Breast epithelium (tissue), 4 donors: Measurements from ENCODE around the gene TMPRSS15. TPM values are rescaled to one million over a fixed set of nuclear protein-coding genes. Genes with fewer than 3 reads are reported as not detected.

ENCODE experiments used
- DNase-seq, 2 donors: peaks; one replicate each; pipeline ENCODE4 v3.0.0-alpha.2; 2019; ENCODE audit warnings: low spot score in 2 of 2
- H3K27ac ChIP-seq, 2 donors: fragments of 200-600 bp; sonication (generic) in 1 of 2; one replicate each; pipeline ENCODE4 v1.5.1; 2016 to 2019; ENCODE audit warnings: mild to moderate bottlenecking in 1 of 2
- H3K27me3 ChIP-seq, 2 donors: fragments of 200-600 bp; sonication (generic) in 1 of 2; one replicate each; pipeline versions ENCODE4 v1.5.1 to v1.6.0; 2017 to 2019; ENCODE audit warnings: control low read depth in 1 of 2, mild to moderate bottlenecking in 1 of 2
- H3K36me3 ChIP-seq: fragments of 200-600 bp; one replicate; pipeline ENCODE4 v1.5.1; 2019
- H3K4me1 ChIP-seq, 2 donors: fragments of 200-600 bp; sonication (generic); one replicate each; pipeline ENCODE4 v1.5.1; 2016 to 2019; ENCODE audit warnings: control low read depth in 1 of 2
- H3K4me3 ChIP-seq, 3 donors: fragments of 200-600 bp; sonication (generic); 1 replicate in 2 of 3; 2 replicates in 1 of 3; pipeline ENCODE4 v1.5.1; 2016 to 2019; ENCODE audit warnings: mild to moderate bottlenecking in 3 of 3, moderate library complexity in 2 of 3
- H3K9me3 ChIP-seq, 2 donors: fragments of 200-600 bp; sonication (generic) in 1 of 2; one replicate each; pipeline ENCODE4 v1.5.1; 2016 to 2019; ENCODE audit warnings: control low read depth in 1 of 2
- CTCF ChIP-seq, 3 donors: fragments of 450-650 bp; IDR thresholded peaks; one replicate each; pipeline ENCODE4 v1.5.1; 2016 to 2017; ENCODE audit warnings: antibody characterized with exemption in 3 of 3, mild to moderate bottlenecking in 3 of 3, moderate library complexity in 3 of 3
- POLR2A ChIP-seq: fragments of 450-650 bp; IDR thresholded peaks from one replicate; pipeline ENCODE4 v1.6.1; 2016; ENCODE audit warnings: antibody characterized with exemption, mild to moderate bottlenecking, moderate library complexity
- POLR2AphosphoS5 ChIP-seq, 3 donors: sonication (generic); formaldehyde crosslinking; IDR thresholded peaks; one replicate each; pipeline ENCODE4 v1.6.1; 2017; ENCODE audit warnings: antibody characterized with exemption in 3 of 3
- intact Hi-C: fragments of 100-400 bp; cut with DNase I; formaldehyde crosslinking; loops from one replicate; pipeline ENCODE4 v1.15.1; 2023; ENCODE audit warnings: low total_unique reads
- total RNA-seq, 3 donors: library from RNA; depleted of rRNA; stranded (reverse); fragments of >200 nt; gene quantifications; one replicate each; pipeline ENCODE4 v1.1.0, GENCODE V29; 2016

Gene TMPRSS15
- total RNA-seq, 3 donors from 2014 or later: not detected

DNA sequence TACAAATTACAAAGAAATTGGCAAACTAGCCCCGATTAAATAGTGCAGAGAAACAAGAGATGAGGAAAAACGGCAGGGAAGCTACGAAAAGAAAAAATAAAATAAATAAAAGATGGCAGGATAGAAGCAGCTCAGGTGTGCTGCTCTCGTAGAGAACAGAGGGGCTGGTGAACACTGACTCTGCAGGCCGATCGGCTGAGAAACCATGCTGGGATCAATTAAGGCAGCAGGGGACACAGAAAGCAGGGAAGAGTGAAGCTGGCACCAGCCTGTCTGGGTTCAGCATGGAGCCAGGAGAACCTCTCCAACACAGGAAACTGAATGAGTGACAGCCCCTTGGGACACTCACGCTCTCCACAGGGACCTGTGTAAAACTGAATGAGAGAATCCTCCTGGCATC, 39.5 kb upstream of the TMPRSS15 start:
- Histone ChIP-seq H3K27me3 (no peaks in the 10 kb centered on the region), H3K36me3 (no peaks in the 10 kb centered on the region), H3K4me3 (no peak overlapping the region), H3K27ac (no peak overlapping the region), H3K9me3 (peaks cover 0 to 6% of the 10 kb centered on the region in 2 donors), H3K4me1 (no peaks in the 10 kb centered on the region)
- TF ChIP-seq POLR2A (no peak), POLR2AphosphoS5 (IDR thresholded peaks at IDR 0.05) (no peak), CTCF (IDR thresholded peaks at IDR 0.05) (no peak)
- intact Hi-C loops: no loop called here
- no peak for DNase-seq

DNA sequence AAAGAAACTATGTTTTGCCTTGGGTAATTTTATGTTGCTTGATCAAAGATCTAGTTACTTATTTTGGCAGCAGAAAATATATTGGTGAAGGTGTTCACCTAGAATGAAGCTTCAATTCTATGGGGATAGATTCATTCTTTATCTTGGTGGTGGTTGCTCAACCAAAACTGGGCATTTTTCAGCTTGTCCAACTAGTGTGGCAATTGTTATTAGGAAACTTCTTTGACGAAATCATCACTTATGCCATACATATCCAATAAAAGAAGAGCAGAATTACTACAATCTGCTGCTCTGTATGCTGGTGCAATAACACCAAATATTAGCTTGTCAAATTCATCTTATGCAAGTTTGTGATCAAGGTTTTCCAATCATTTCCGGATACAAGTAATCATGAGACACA, 26.8 kb upstream of the TMPRSS15 start:
- intact Hi-C loops: no loop called here
- Histone ChIP-seq H3K27ac (no peak overlapping the region), H3K27me3 (no peaks in the 10 kb centered on the region), H3K4me1 (no peaks in the 10 kb centered on the region), H3K4me3 (no peak overlapping the region), H3K9me3 (no peaks in the 10 kb centered on the region), H3K36me3 (no peaks in the 10 kb centered on the region)
- no peak for DNase-seq
- no peak for TF ChIP-seq CTCF (IDR thresholded peaks at IDR 0.05)
- no peak for TF ChIP-seq POLR2AphosphoS5 (IDR thresholded peaks at IDR 0.05)
- no peak for TF ChIP-seq POLR2A

GRCh38 chr21:18424276-18424675, 20.7 kb upstream of the TMPRSS15 start:
- no peak overlapping the region for H3K4me3 ChIP-seq
- intact Hi-C loops: no loop called here

DNA sequence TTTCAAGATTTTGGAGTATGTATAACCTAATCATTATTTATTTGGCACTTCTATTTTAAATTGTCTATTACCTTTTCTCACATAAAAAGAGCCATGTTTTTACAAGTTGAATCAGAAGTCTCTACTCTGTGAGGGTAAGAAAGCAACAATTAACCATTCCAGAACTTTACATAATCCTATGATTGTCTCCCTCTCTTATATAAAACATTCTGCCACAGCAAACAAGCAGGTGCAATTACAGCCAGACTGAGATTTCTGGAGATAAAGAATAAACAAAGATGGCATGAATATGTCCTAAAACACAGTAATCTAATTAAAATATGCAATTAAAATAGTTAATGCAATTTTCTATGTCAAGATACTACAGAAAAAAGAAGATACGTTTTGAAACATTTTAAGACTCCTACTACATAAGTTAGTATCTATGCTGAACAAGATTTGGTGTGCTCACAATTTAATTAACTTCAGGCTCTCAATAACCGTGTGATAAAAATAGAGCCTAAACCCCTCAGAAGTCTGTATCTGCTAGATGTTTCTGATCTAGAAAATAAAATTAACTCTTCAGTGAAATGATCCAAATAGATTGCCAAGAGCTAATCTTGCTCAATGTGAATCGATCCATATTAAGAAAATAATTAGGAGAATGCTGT, 13.7 kb upstream of the TMPRSS15 start:
- Histone ChIP-seq H3K4me1 (no peaks in the 10 kb centered on the region), H3K27ac (no peak overlapping the region), H3K4me3 (no peak overlapping the region), H3K27me3 (no peaks in the 10 kb centered on the region), H3K9me3 (no peaks in the 10 kb centered on the region), H3K36me3 (peaks cover 3% of the 10 kb centered on the region)
- TF ChIP-seq CTCF (IDR thresholded peaks at IDR 0.05): no peak
- no peak for TF ChIP-seq POLR2A
- no peak for TF ChIP-seq POLR2AphosphoS5 (IDR thresholded peaks at IDR 0.05)
- intact Hi-C loops: no loop called here
- DNase-seq: no peak

More at GRCh38 chr21:18424276-18424675, 20.7 kb upstream of the TMPRSS15 start:
- H3K27ac ChIP-seq: no peak overlapping the region
- H3K4me1 ChIP-seq: no peaks in the 10 kb centered on the region
- H3K27me3 ChIP-seq: peaks cover 0 to 4% of the 10 kb centered on the region in 2 donors
- H3K36me3 ChIP-seq: no peaks in the 10 kb centered on the region
- H3K9me3 ChIP-seq: no peaks in the 10 kb centered on the region
- DNase-seq: no peak
- TF ChIP-seq POLR2A: no peak
- no peak for TF ChIP-seq CTCF (IDR thresholded peaks at IDR 0.05)
- TF ChIP-seq POLR2AphosphoS5 (IDR thresholded peaks at IDR 0.05): no peak

GRCh38 chr21:18411565-18411964, 8.0 kb upstream of the TMPRSS15 start:
- intact Hi-C loops: no loop called here
- Histone ChIP-seq H3K4me1 (no peaks in the 10 kb centered on the region), H3K36me3 (peaks cover 3% of the 10 kb centered on the region), H3K27me3 (no peaks in the 10 kb centered on the region), H3K9me3 (no peaks in the 10 kb centered on the region), H3K27ac (no peak overlapping the region), H3K4me3 (no peak overlapping the region)
- DNase-seq: no peak
- TF ChIP-seq CTCF (IDR thresholded peaks at IDR 0.05): no peak
- TF ChIP-seq POLR2AphosphoS5 (IDR thresholded peaks at IDR 0.05): no peak
- TF ChIP-seq POLR2A: no peak
